GM15510 (cell line): Measurements from ENCODE around the gene COL4A1.

Experiments
- POLR2A ChIP-seq: IDR thresholded peaks from 3 replicates; pipeline ENCODE4 v1.6.1; 2011; ENCODE audit warnings: borderline replicate concordance; ENCODE audit not compliant: insufficient read length; ENCODE audit errors: extremely low read depth

COL4A1 gene

GRCh38 chr13:110297011-110297410 is 9.9 kb downstream of the COL4A1 start:
- no peak for TF ChIP-seq POLR2A

- TF ChIP-seq POLR2A: no peak
These were observed 12.3 kb downstream of the COL4A1 start for GRCh38 chr13:110294622-110295021.

GRCh38 chr13:110294146-110294545 is 12.8 kb downstream of the COL4A1 start:
- no peak for TF ChIP-seq POLR2A

- no peak for TF ChIP-seq POLR2A
These were observed 13.3 kb downstream of the COL4A1 start for GRCh38 chr13:110293649-110294048.

- TF ChIP-seq POLR2A: no peak
These were observed 13.9 kb downstream of the COL4A1 start for GRCh38 chr13:110293037-110293436.

GRCh38 chr13:110291286-110291685 is 15.7 kb downstream of the COL4A1 start:
- no peak for TF ChIP-seq POLR2A

GRCh38 chr13:110290826-110291225 is 16.1 kb downstream of the COL4A1 start:
- TF ChIP-seq POLR2A: no peak

GRCh38 chr13:110290153-110290552 is 16.8 kb downstream of the COL4A1 start:
- TF ChIP-seq POLR2A: no peak

- TF ChIP-seq POLR2A: no peak
These were observed 17.3 kb downstream of the COL4A1 start for GRCh38 chr13:110289661-110290060.

GRCh38 chr13:110289174-110289573 is 17.8 kb downstream of the COL4A1 start:
- no peak for TF ChIP-seq POLR2A

- no peak for TF ChIP-seq POLR2A
These were observed 19.8 kb downstream of the COL4A1 start for GRCh38 chr13:110286833-110287819.

- TF ChIP-seq POLR2A: no peak
These were observed 20.7 kb downstream of the COL4A1 start for GRCh38 chr13:110285991-110286832.

- TF ChIP-seq POLR2A: no peak
These were observed 22.0 kb downstream of the COL4A1 start for GRCh38 chr13:110284779-110285484.

GRCh38 chr13:110283736-110284517 is 23.0 kb downstream of the COL4A1 start:
- no peak for TF ChIP-seq POLR2A
